ENCODE measurements around the gene PTPN2. TPM values are rescaled to one million over a fixed set of nuclear protein-coding genes. Genes with fewer than 3 reads are reported as not detected.
A peak's percentile ranks its signal among the peaks of the same experiment; 100 is the strongest.

The PTPN2 gene
- total and polyA plus RNA-seq, 2 donors (not counting 1 experiment from before 2014, with no cell fraction given) = 41.2 to 75.5 TPM

DNA sequence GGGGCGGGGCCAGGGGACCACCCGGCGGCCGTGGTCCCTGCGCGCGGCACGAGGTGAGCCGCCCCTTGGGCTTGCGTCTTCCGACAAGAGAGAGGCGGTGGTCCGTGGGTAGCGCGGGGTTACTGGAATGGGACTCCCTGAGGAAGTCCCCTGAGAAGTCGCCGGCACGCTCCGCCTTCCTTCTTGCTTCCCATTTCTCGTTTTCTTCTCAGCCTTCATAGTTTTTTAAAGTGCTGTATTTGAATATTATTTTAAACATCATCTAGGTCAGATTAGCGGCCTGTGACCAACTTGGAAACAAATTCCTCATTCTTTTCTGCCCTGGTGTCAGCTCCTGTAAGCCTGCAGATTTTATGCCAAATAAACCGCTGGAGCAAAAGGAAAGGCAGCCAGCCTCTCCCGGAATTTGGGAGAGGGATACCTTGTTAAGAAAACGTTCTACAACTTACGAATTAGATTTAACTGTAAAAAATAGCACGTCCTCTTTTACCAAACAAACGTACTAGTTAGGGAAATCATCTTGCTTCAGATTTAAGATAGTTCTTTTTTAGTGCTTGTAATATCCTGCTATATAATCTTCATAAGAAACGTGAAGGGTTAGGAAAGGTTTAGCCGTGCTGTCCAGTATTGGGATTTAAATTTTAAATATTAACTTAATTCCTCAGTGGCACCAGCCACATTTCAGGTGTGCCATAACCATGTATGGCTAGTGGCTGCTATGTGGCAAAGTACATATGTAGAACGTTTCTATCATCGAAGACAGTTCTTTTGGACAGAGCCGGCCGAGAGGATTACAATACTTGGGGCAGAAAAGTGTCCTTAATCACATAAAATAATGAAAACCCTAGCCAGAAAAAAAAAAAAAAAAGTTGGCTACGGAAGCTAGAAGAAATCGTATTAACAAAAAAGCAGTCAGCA is 628 bp upstream of the PTPN2 start:
- POLR2A ChIA-PET = interaction anchor here (0.9 to 1.3 kb wide), 8 partner anchors 64 to 508 kb away, joined by 3 to 7 read pairs (median 4); partner anchors contain the start of genes AFG3L2, CEP192, CEP76 and PSMG2
- H3K4me2 ChIP-seq (replicated peaks; ENCODE audit: low read depth, low read length, poor library complexity, severe bottlenecking) = peak overlapping the region; percentile 86
- H3K9me3 ChIP-seq (ENCODE audit: control extremely low read depth in 1 of 3, control insufficient read depth in 2 of 3, insufficient read depth in 1 of 3, low read length in 2 of 3) = peaks cover 0 to 1% (median 0%) of the 10 kb centered on the region in 3 donors
- intact Hi-C loops (cut with micrococcal nuclease) = loop anchor here (1.0 to 10.0 kb wide), 5 partner anchors 26 to 902 kb away; partner anchors contain the start of genes CEP76 and IMPA2
- ATAC-seq (ENCODE audit: low read depth) = no peak
- H3K27me3 ChIP-seq (replicated peaks in 1 of 4; ENCODE audit: control extremely low read depth in 1 of 4, control insufficient read depth in 3 of 4, insufficient read depth in 4 of 4, low read length in 3 of 4) = no peaks in the 10 kb centered on the region
- peak overlapping the region; percentile 83 for H3K4me3 Mint-ChIP-seq
- H2AFZ ChIP-seq (ENCODE audit: insufficient read depth, low read depth, low read length, poor library complexity, severe bottlenecking) = peak overlapping the region; percentile 35
- peak; percentile 29 for DNase-seq
- H3K27ac ChIP-seq (ENCODE audit: low read length in 2 of 2) = peak overlapping the region; percentile 99
- peaks cover 23% of the 10 kb centered on the region for H4K20me1 ChIP-seq (ENCODE audit: control insufficient read depth, insufficient read depth, low read length, poor library complexity, severe bottlenecking)
- no peaks in the 10 kb centered on the region for H3K9me3 Mint-ChIP-seq (ENCODE audit: insufficient read depth)
- WGBS (ENCODE audit: insufficient coverage) = 3% methylated on average over 16 of the region's 35 CpGs
- TF ChIP-seq EZH2 (IDR thresholded peaks at IDR 0.05; ENCODE audit: borderline replicate concordance, insufficient read depth, low read depth, low read length, poor library complexity, severe bottlenecking) (no peak), CTCF (IDR thresholded peaks at IDR 0.05) (no peak)
- peaks cover 63% of the 10 kb centered on the region for H3K4me1 Mint-ChIP-seq
- no peaks in the 10 kb centered on the region for H3K36me3 ChIP-seq (replicated peaks in 1 of 2; ENCODE audit: control extremely low read depth in 1 of 2, control insufficient read depth in 1 of 2, extremely low read depth in 1 of 2, insufficient read depth in 2 of 2, low read length in 1 of 2)
- H3K79me2 ChIP-seq (ENCODE audit: control insufficient read depth, insufficient read depth, low read length) = peaks cover 45% of the 10 kb centered on the region
- H3K27ac Mint-ChIP-seq = peak overlapping the region; percentile 95
- CTCF ChIA-PET = interaction anchor here (0.6 to 2.3 kb wide), 11 partner anchors 9 to 701 kb away, joined by 3 to 11 read pairs (median 3); partner anchors contain the start of genes CEP76 and PSMG2
- H3K9ac ChIP-seq (ENCODE audit: low read length) = peak overlapping the region; percentile 80
- H3K4me3 ChIP-seq (ENCODE audit: control extremely low read depth in 1 of 5, extremely low read depth in 1 of 5, insufficient read depth in 1 of 5, low read depth in 2 of 5, low read length in 4 of 5) = peak overlapping the region; percentile 63 to 92 (median 76)
- H3K27me3 Mint-ChIP-seq = no peaks in the 10 kb centered on the region
- H3K4me1 ChIP-seq (ENCODE audit: control insufficient read depth in 2 of 2, insufficient read depth in 2 of 2, low read length in 2 of 2) = peaks cover 56 to 62% of the 10 kb centered on the region in 2 donors

Data from B cell (primary cell).